K562 (cell line): ENCODE measurements around the gene PCDHA5. TPM values are rescaled to one million over a fixed set of nuclear protein-coding genes. Genes with fewer than 3 reads are reported as not detected.

Experiments used
- ATAC-seq: fragments of 200-7000 bp; cut with Tn5 transposase; 3 replicates; pipeline ENCODE4 v1.9.1; 2020; ENCODE audit warnings: moderate library complexity
- BruUV-seq: library from RNA; stranded (reverse); fragments of 400-500 nt; replicated peaks from 2 replicates; lab custom pipeline; 2021; lab: Mats Ljungman, UMichigan
- CTCF ChIA-PET: fragments of 300-600 bp; formaldehyde crosslinking; extraction: SDS; loops from one replicate; lab custom pipeline; 2021; ENCODE audit warnings: low intra/inter-chr PET ratio; lab: Yijun Ruan, JAX
- POLR2A ChIA-PET: fragments of 300-600, 350-650 bp; sonication (Branson Sonifier 250); formaldehyde crosslinking; extraction: SDS; loops from one replicate; lab custom pipeline; 2021; ENCODE audit warnings: antibody characterized with exemption, inconsistent platforms; lab: Yijun Ruan, JAX
- DNase-seq, 4 experiments: peaks; one replicate each; pipeline versions ENCODE4 v3.0.0 to v3.0.0-alpha.2; 2011 to 2018; ENCODE audit warnings: low spot score in 3 of 4, mixed read lengths in 3 of 4; ENCODE audit errors: extremely low read depth in 1 of 4
- FAIRE-seq: peaks from 2 replicates; lab custom pipeline; 2011; peaks lifted over from hg19 to GRCh38; lab: Jason Lieb, UNC
- H2AFZ ChIP-seq: 2 replicates; pipeline ENCODE4 v1.6.0; 2011; ENCODE audit warnings: low read depth, low read length, control low read depth, inconsistent platforms
- H3K27ac ChIP-seq: fragments of 200-600 bp; 3 replicates; pipeline ENCODE4 v1.8.0; 2011; ENCODE audit warnings: low read depth, mild to moderate bottlenecking, control low read depth, inconsistent platforms, low read length, moderate library complexity, mixed read lengths; ENCODE audit errors: extremely low read depth
- H3K27me3 ChIP-seq, 2 experiments: fragments of 300-600 bp in 1 of 2; 2 replicates in 1 of 2; 3 replicates in 1 of 2; pipeline versions ENCODE4 v1.6.0 to v1.8.0; 2011; ENCODE audit warnings: inconsistent platforms in 2 of 2, low read length in 2 of 2, mild to moderate bottlenecking in 1 of 2, mixed read lengths in 1 of 2, moderate library complexity in 1 of 2; ENCODE audit not compliant: control insufficient read depth in 2 of 2, insufficient read depth in 2 of 2
- H3K36me3 ChIP-seq: fragments of 300-600 bp; 3 replicates; pipeline ENCODE4 v1.8.0; 2011; ENCODE audit warnings: mild to moderate bottlenecking, low read length, inconsistent platforms; ENCODE audit not compliant: control insufficient read depth, insufficient read depth
- H3K4me1 ChIP-seq, 2 experiments: fragments of 200-600 bp in 1 of 2; replicated peaks in 1 of 2; 2 replicates in 1 of 2; 3 replicates in 1 of 2; pipeline versions ENCODE4 v1.5.1 to v1.8.0; 2011; ENCODE audit warnings: inconsistent platforms in 2 of 2, low read length in 2 of 2, mild to moderate bottlenecking in 1 of 2, mixed read lengths in 1 of 2, moderate library complexity in 1 of 2; ENCODE audit not compliant: control insufficient read depth in 2 of 2, insufficient read depth in 2 of 2
- H3K4me2 ChIP-seq: 2 replicates; pipeline ENCODE4 v1.6.1; 2011; ENCODE audit warnings: low read length, control low read depth, inconsistent platforms, mixed read lengths; ENCODE audit not compliant: insufficient read depth
- H3K4me3 ChIP-seq: fragments of 200-600 bp; sonication (generic), shearing (Covaris generic); 2 replicates; pipeline ENCODE4 v1.5.1; 2016; ENCODE audit warnings: control low read depth, inconsistent platforms
- H3K79me2 ChIP-seq: fragments of 200-600 bp; 3 replicates; pipeline ENCODE4 v1.8.0; 2011; ENCODE audit warnings: low read length, inconsistent platforms; ENCODE audit not compliant: control insufficient read depth, insufficient read depth
- H3K9ac ChIP-seq, 2 experiments: 2 replicates each; pipeline versions ENCODE4 v1.6.0 to v1.6.1; 2011; ENCODE audit warnings: low read depth in 2 of 2, low read length in 2 of 2, control low read depth in 1 of 2, inconsistent platforms in 1 of 2, mild to moderate bottlenecking in 1 of 2, mixed read lengths in 1 of 2; ENCODE audit not compliant: insufficient read depth in 1 of 2
- H3K9me1 ChIP-seq: one replicate; pipeline ENCODE4 v1.6.0; 2011; ENCODE audit warnings: inconsistent platforms, mild to moderate bottlenecking, low read length, moderate library complexity; ENCODE audit not compliant: control insufficient read depth, insufficient read depth
- H3K9me3 ChIP-seq: replicated peaks from 2 replicates; pipeline ENCODE4 v1.5.1; 2011; ENCODE audit warnings: low read depth, low read length, inconsistent platforms; ENCODE audit not compliant: control insufficient read depth, insufficient read depth
- H4K20me1 ChIP-seq: replicated peaks from 2 replicates; pipeline ENCODE4 v1.6.1; 2011; ENCODE audit warnings: low read length, inconsistent platforms, mixed read lengths; ENCODE audit not compliant: control insufficient read depth, insufficient read depth
- ATF1 ChIP-seq, 2 experiments: fragments of 450-650 bp in 1 of 2; IDR thresholded peaks; 2 replicates each; pipeline ENCODE4 v1.6.1; 2016; ENCODE audit warnings: missing compliant biosample characterization in 1 of 2, missing genetic modification characterization in 1 of 2
- NCOA2 ChIP-seq, 2 experiments: fragments of 450-650 bp; IDR thresholded peaks; 2 replicates each; pipeline ENCODE4 v1.6.1; 2018; ENCODE audit warnings: mild to moderate bottlenecking in 2 of 2, moderate library complexity in 1 of 2; ENCODE audit not compliant: partially characterized antibody in 2 of 2
- RNF2 ChIP-seq: sonication (generic); IDR thresholded peaks from 2 replicates; pipeline ENCODE4 v1.6.1; 2016
- SMAD3 ChIP-seq: fragments of 450-650 bp; formaldehyde crosslinking; conservative IDR thresholded peaks from 2 replicates; pipeline ENCODE4 v1.4.0; 2020; ENCODE audit warnings: mild to moderate bottlenecking
- SMC3 ChIP-seq: conservative IDR thresholded peaks from 2 replicates; pipeline ENCODE4 v1.6.1; 2011; ENCODE audit warnings: low read depth, low read length, improper control_type of control experiment; ENCODE audit not compliant: insufficient read depth
- SOX6 ChIP-seq: fragments of 450-650 bp; IDR thresholded peaks from 2 replicates; pipeline ENCODE4 v1.6.1; 2014; ENCODE audit warnings: mild to moderate bottlenecking
- SP1 ChIP-seq: sonication (generic); formaldehyde crosslinking; IDR thresholded peaks from 2 replicates; pipeline ENCODE4 v1.8.1; 2022; ENCODE audit warnings: mild to moderate bottlenecking, missing genetic modification reagents
- SREBF1 ChIP-seq: fragments of 150-350 bp; IDR thresholded peaks from 2 replicates; pipeline ENCODE4 v1.6.1; 2014; ENCODE audit warnings: antibody characterized with exemption, low read depth, low read length, borderline replicate concordance
- TEAD2 ChIP-seq: fragments of 450-650 bp; IDR thresholded peaks from 2 replicates; pipeline ENCODE4 v1.6.1; 2016; ENCODE audit warnings: missing genetic modification characterization, control low read depth, missing compliant biosample characterization
- ZKSCAN3 ChIP-seq: fragments of 250-450 bp; sonication (Bioruptor Pico); IDR thresholded peaks from 2 replicates; pipeline ENCODE4 v1.4.0; 2020
- ZNF133 ChIP-seq: fragments of 250-450 bp; sonication (Bioruptor Pico); IDR thresholded peaks from 2 replicates; pipeline ENCODE4 v1.4.0; 2020; ENCODE audit warnings: mild to moderate bottlenecking
- ZNF253 ChIP-seq: fragments of 250-450 bp; sonication (Bioruptor Pico); conservative IDR thresholded peaks from 2 replicates; pipeline ENCODE4 v1.6.1; 2021; ENCODE audit warnings: mild to moderate bottlenecking
- WGBS: fragments of 100-300 bp; shearing (Covaris generic); methylation state at CpG from one replicate; pipeline ENCODE4 v1.1.6; 2016; ENCODE audit warnings: low coverage, mixed read lengths; ENCODE audit not compliant: insufficient coverage; ENCODE audit errors: missing lambda C conversion rate; 5-methylcytosine and 5-hydroxymethylcytosine counted together
- in situ Hi-C: fragments of 300-500 bp; cut with MboI; formaldehyde crosslinking; loops from 4 replicates; pipeline ENCODE4 v1.15.0; 2018; ENCODE audit warnings: inconsistent platforms, mixed read lengths
- intact Hi-C: fragments of 100-400 bp; cut with micrococcal nuclease; formaldehyde crosslinking; loops from 2 replicates; pipeline ENCODE4 v1.14.2; 2022
- polyA plus RNA-seq, 8 experiments: library from polyadenylated mRNA; depleted of rRNA in 4 of 8; stranded (reverse) in 5 of 8; unstranded in 3 of 8; fragments of >200 nt; fragmentation: Nextera tagmentation in 2 of 8; fragmentation: Illumina TruSeq in 1 of 8; extraction: Ambion mirVana in 2 of 8; extraction: Trizol in 1 of 8; gene quantifications; 2 replicates each; pipeline versions ENCODE4 v1.2.1 to v1.2.3, GENCODE V29; 2011 to 2014; ENCODE audit warnings: inconsistent platforms in 1 of 8, missing spikeins in 1 of 8
- total RNA-seq, 7 experiments: library from RNA; depleted of rRNA in 6 of 7; stranded (reverse); fragments of >200 nt in 6 of 7; fragmentation: Illumina TruSeq in 2 of 7; extraction: Trizol in 2 of 7; gene quantifications; 2 replicates each; pipeline versions ENCODE4 v1.2.1 to v1.2.3, GENCODE V29; 2011 to 2021; ENCODE audit warnings: low replicate concordance in 1 of 7
- TF ChIP-seq, protein P1 (sequence below), 3 experiments: IDR thresholded peaks in 2 of 3; conservative IDR thresholded peaks in 1 of 3; 2 replicates each; pipeline ENCODE4 v1.5.1; 2011 to 2012; ENCODE audit warnings: low read length in 3 of 3, mild to moderate bottlenecking in 3 of 3, control low read depth in 2 of 3, improper control_type of control experiment in 1 of 3, inconsistent platforms in 1 of 3, low read depth in 1 of 3, mixed read lengths in 1 of 3, moderate library complexity in 1 of 3; ENCODE audit not compliant: insufficient read depth in 2 of 3

Gene PCDHA5
- total and polyA plus RNA-seq, 9 of the 15 experiments (the other 6 are each of a cell fraction or from before 2014, with no cell fraction given), result not detected

DNA sequence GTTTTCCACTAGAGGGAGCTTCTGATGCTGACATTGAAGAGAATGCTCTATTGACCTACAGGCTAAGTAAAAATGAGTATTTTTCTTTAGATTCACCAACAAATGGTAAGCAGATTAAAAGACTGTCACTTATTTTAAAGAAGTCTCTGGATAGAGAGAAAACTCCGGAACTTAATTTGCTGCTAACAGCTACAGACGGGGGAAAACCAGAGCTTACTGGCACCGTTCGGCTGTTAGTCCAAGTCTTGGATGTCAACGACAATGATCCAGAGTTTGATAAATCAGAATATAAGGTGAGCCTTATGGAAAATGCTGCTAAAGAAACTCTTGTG, 48.1 kb downstream of the PCDHA5 start:
- no peaks in the 10 kb centered on the region for H3K79me2 ChIP-seq
- H3K36me3 ChIP-seq, result no peaks in the 10 kb centered on the region
- H3K4me1 ChIP-seq, result no peaks in the 10 kb centered on the region
- no peak overlapping the region for H3K9ac ChIP-seq
- DNase-seq (no peak), FAIRE-seq (no peak), ATAC-seq (no peak)
- ChIA-PET POLR2A (interaction anchor here (0.6 kb wide), 1 partner anchor 12 kb away, joined by 3 read pairs; no protein-coding TSS in a partner anchor), CTCF (no interaction called here)
- BruUV-seq, result no TSS peak
- no peaks in the 10 kb centered on the region for H3K27me3 ChIP-seq
- H3K9me3 ChIP-seq, result no peaks in the 10 kb centered on the region
- no peaks in the 10 kb centered on the region for H3K9me1 ChIP-seq
- intact Hi-C loops (loop anchor here (5.0 kb wide), 1 partner anchor 173 kb away; no protein-coding TSS in a partner anchor), in situ Hi-C loops (no loop called here)
- no peak for TF ChIP-seq ZNF133
- no peak for TF ChIP-seq SMC3
- no peak for TF ChIP-seq ZKSCAN3 (CRISPR knock-in tag)
- TF ChIP-seq SREBF1, result no peak
- TF ChIP-seq NCOA2 (IDR thresholded peaks at IDR 0.05; ENCODE audit: partially characterized antibody in 2 of 2), result no peak
- TF ChIP-seq, protein P1, sequence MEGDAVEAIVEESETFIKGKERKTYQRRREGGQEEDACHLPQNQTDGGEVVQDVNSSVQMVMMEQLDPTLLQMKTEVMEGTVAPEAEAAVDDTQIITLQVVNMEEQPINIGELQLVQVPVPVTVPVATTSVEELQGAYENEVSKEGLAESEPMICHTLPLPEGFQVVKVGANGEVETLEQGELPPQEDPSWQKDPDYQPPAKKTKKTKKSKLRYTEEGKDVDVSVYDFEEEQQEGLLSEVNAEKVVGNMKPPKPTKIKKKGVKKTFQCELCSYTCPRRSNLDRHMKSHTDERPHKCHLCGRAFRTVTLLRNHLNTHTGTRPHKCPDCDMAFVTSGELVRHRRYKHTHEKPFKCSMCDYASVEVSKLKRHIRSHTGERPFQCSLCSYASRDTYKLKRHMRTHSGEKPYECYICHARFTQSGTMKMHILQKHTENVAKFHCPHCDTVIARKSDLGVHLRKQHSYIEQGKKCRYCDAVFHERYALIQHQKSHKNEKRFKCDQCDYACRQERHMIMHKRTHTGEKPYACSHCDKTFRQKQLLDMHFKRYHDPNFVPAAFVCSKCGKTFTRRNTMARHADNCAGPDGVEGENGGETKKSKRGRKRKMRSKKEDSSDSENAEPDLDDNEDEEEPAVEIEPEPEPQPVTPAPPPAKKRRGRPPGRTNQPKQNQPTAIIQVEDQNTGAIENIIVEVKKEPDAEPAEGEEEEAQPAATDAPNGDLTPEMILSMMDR (IDR thresholded peaks at IDR 0.05 in 2 of 3, conservative IDR thresholded peaks at IDR 0.05 in 1 of 3; ENCODE audit: insufficient read depth in 2 of 3, low read depth in 1 of 3, low read length in 3 of 3), result no peak
- TF ChIP-seq ZNF253 (CRISPR knock-in tag), result no peak
- no peak for TF ChIP-seq SMAD3
- no peak for TF ChIP-seq TEAD2 (tag)
- no peak for TF ChIP-seq SOX6
- no peak for TF ChIP-seq SP1
- TF ChIP-seq RNF2, result no peak
- no peak for TF ChIP-seq ATF1 (CRISPR knock-in tag; IDR thresholded peaks at IDR 0.05)
- no peak for TF ChIP-seq ATF1 (tag; IDR thresholded peaks at IDR 0.05)
- no peak overlapping the region for H3K4me2 ChIP-seq
- no peak overlapping the region for H3K27ac ChIP-seq
- no peak overlapping the region for H2AFZ ChIP-seq
- 4% methylated on average over 5 of the region's 5 CpGs for WGBS
- H4K20me1 ChIP-seq, result no peaks in the 10 kb centered on the region
- no peak overlapping the region for H3K4me3 ChIP-seq
